ENCODE data around the gene MYO9B. TPM values are rescaled to one million over a fixed set of nuclear protein-coding genes. Genes with fewer than 3 reads are reported as not detected.

MYO9B gene
- total RNA-seq, 1 experiment from 2014 or later: 79.4 TPM

GRCh38 chr19:17078036-17078919 lies 2.7 kb downstream of the MYO9B start:
- BruUV-seq (replicated peaks): no TSS peak
- CTCF ChIA-PET: no interaction called here
- H3K4me1 ChIP-seq (ENCODE audit: control insufficient read depth, insufficient read depth, low read length): peaks cover 32% of the 10 kb centered on the region
- H3K4me3 ChIP-seq (ENCODE audit: low read depth in 2 of 2, low read length in 2 of 2): peak overlapping the region in 1 of 2 experiments; percentile 45; a peak in 3 of 4 replicates
- DNase-seq (ENCODE audit: low read depth, low spot score) (no peak), ATAC-seq (no peak)
- POLR2A ChIA-PET: no interaction called here
- intact Hi-C loops (cut with micrococcal nuclease; ENCODE audit: unreplicated experiment) (no loop called here), in situ Hi-C loops (cut with HindIII; ENCODE audit: low pct_unique_long_range_greater_than_20kb, low sequenced_read_pairs) (no loop called here)
- H3K36me3 ChIP-seq (ENCODE audit: control insufficient read depth, insufficient read depth, low read length): no peaks in the 10 kb centered on the region
- TF ChIP-seq SIN3A (IDR thresholded peaks at IDR 0.05; ENCODE audit: borderline replicate concordance, insufficient read depth, low read depth, low read length) (no peak), POLR2AphosphoS5 (IDR thresholded peaks at IDR 0.05; ENCODE audit: low read depth, low read length) (no peak), REST (IDR thresholded peaks at IDR 0.05; ENCODE audit: insufficient read depth in 1 of 2, low read depth in 2 of 2, low read length in 1 of 2) (no peak)
- H3K27me3 ChIP-seq (ENCODE audit: control insufficient read depth, insufficient read depth, low read length): no peaks in the 10 kb centered on the region
- H3K9me3 ChIP-seq (ENCODE audit: control insufficient read depth, insufficient read depth, low read depth, low read length): no peaks in the 10 kb centered on the region
- H3K27ac ChIP-seq (ENCODE audit: low read length): peak overlapping the region; percentile 93

- Histone ChIP-seq H3K9me3 (ENCODE audit: control insufficient read depth, insufficient read depth, low read depth, low read length) (no peaks in the 10 kb centered on the region), H3K27ac (ENCODE audit: low read length) (peak overlapping the region; percentile 93), H3K4me1 (ENCODE audit: control insufficient read depth, insufficient read depth, low read length) (peaks cover 29% of the 10 kb centered on the region), H3K36me3 (ENCODE audit: control insufficient read depth, insufficient read depth, low read length) (no peaks in the 10 kb centered on the region), H3K27me3 (ENCODE audit: control insufficient read depth, insufficient read depth, low read length) (no peaks in the 10 kb centered on the region), H3K4me3 (ENCODE audit: low read depth in 2 of 2, low read length in 2 of 2) (peak overlapping the region; percentile 36 to 45)
- ChIA-PET CTCF (no interaction called here), POLR2A (no interaction called here)
- in situ Hi-C loops (cut with HindIII; ENCODE audit: low pct_unique_long_range_greater_than_20kb, low sequenced_read_pairs) (no loop called here), intact Hi-C loops (cut with micrococcal nuclease; ENCODE audit: unreplicated experiment) (no loop called here)
- BruUV-seq (replicated peaks): no TSS peak
- DNase-seq (ENCODE audit: low read depth, low spot score) (no peak), ATAC-seq (no peak)
- TF ChIP-seq REST (IDR thresholded peaks at IDR 0.05; ENCODE audit: insufficient read depth in 1 of 2, low read depth in 2 of 2, low read length in 1 of 2) (no peak), POLR2AphosphoS5 (IDR thresholded peaks at IDR 0.05; ENCODE audit: low read depth, low read length) (no peak), SIN3A (IDR thresholded peaks at IDR 0.05; ENCODE audit: borderline replicate concordance, insufficient read depth, low read depth, low read length) (no peak)
Measured at GRCh38 chr19:17078920-17079709, 3.5 kb downstream of the MYO9B start.

Measured in Panc1 (cell line).